ENCODE results near the gene C1QTNF6.

DNA sequence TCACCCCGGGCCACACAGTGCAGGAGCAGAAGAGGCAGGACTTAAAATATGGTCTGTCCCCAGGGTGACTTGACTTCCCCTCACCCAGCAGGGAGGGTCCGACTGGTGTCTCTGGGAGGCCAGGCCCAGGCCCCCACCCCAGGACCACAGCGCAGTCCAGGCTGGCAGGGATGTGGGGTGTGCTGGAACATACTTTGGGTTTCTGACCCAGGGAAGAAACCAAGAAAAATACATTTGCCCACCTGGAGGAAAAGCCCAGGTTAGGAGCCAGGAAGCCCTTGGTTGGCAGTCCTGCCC is 5.2 kb downstream of the C1QTNF6 start:
- TF ChIP-seq, protein P1, sequence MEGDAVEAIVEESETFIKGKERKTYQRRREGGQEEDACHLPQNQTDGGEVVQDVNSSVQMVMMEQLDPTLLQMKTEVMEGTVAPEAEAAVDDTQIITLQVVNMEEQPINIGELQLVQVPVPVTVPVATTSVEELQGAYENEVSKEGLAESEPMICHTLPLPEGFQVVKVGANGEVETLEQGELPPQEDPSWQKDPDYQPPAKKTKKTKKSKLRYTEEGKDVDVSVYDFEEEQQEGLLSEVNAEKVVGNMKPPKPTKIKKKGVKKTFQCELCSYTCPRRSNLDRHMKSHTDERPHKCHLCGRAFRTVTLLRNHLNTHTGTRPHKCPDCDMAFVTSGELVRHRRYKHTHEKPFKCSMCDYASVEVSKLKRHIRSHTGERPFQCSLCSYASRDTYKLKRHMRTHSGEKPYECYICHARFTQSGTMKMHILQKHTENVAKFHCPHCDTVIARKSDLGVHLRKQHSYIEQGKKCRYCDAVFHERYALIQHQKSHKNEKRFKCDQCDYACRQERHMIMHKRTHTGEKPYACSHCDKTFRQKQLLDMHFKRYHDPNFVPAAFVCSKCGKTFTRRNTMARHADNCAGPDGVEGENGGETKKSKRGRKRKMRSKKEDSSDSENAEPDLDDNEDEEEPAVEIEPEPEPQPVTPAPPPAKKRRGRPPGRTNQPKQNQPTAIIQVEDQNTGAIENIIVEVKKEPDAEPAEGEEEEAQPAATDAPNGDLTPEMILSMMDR (conservative IDR thresholded peaks at IDR 0.05): no peak
- no peak for TF ChIP-seq EZH2 (IDR thresholded peaks at IDR 0.05; ENCODE audit: low read depth)

Data from PC-9 (cell line).